Effector CD4-positive, alpha-beta T cell (primary cell): ENCODE results near the gene ATG3.
"Not testable (repeated sequence)": the region's sequence is repeated elsewhere in the genome, so short reads cannot be mapped to it uniquely, and the experiment has no call there.

Source experiments
- DNase-seq: peaks from one replicate; pipeline ENCODE4 v3.0.0-alpha.2; 2020

ATG3 gene

GRCh38 chr3:112560721-112561483, 860 bp downstream of the ATG3 start:
- peak; percentile 59 for DNase-seq

- DNase-seq, result no peak
Measured at GRCh38 chr3:112560307-112560706, 1.5 kb downstream of the ATG3 start.

- DNase-seq, result no peak
Measured at GRCh38 chr3:112557976-112558375, 3.8 kb downstream of the ATG3 start.

- DNase-seq, result no peak
Measured at GRCh38 chr3:112555535-112556170, 6.1 kb downstream of the ATG3 start.

GRCh38 chr3:112550859-112551258, 10.9 kb downstream of the ATG3 start:
- DNase-seq, result no peak

GRCh38 chr3:112546216-112546759, 15.5 kb downstream of the ATG3 start:
- no peak for DNase-seq

GRCh38 chr3:112539825-112540650, 21.7 kb downstream of the ATG3 start:
- DNase-seq, result no peak

GRCh38 chr3:112531358-112531781, 30.4 kb downstream of the ATG3 start:
- DNase-seq, result no peak

- no peak for DNase-seq
Measured at GRCh38 chr3:112530573-112530972, 31.2 kb downstream of the ATG3 start.

- DNase-seq, result not testable (repeated sequence)
Measured at GRCh38 chr3:112524127-112524526, 37.6 kb downstream of the ATG3 start.

- DNase-seq, result peak; percentile 11
Measured at GRCh38 chr3:112519424-112520001, 42.2 kb downstream of the ATG3 start.

GRCh38 chr3:112518970-112519369, 42.8 kb downstream of the ATG3 start:
- not testable (repeated sequence) for DNase-seq

- DNase-seq, result no peak
Measured at GRCh38 chr3:112514527-112515128, 47.1 kb downstream of the ATG3 start.

GRCh38 chr3:112512320-112512719, 49.4 kb downstream of the ATG3 start:
- no peak for DNase-seq

GRCh38 chr3:112508860-112509259, 52.9 kb downstream of the ATG3 start:
- no peak for DNase-seq

GRCh38 chr3:112508261-112508660, 53.5 kb downstream of the ATG3 start:
- DNase-seq, result no peak

- DNase-seq, result no peak
Measured at GRCh38 chr3:112505907-112506306, 55.9 kb downstream of the ATG3 start.

- no peak for DNase-seq
Measured at GRCh38 chr3:112504123-112504522, 57.6 kb downstream of the ATG3 start.

GRCh38 chr3:112503304-112503972, 58.3 kb downstream of the ATG3 start:
- no peak for DNase-seq

- no peak for DNase-seq
Measured at GRCh38 chr3:112500621-112501020, 61.1 kb downstream of the ATG3 start.

- peak; percentile 5 for DNase-seq
Measured at GRCh38 chr3:112498914-112499711, 62.6 kb downstream of the ATG3 start, which contains the start of gene BTLA. Gene BTLA (minus strand): TSS chr3:112499472. CDS start chr3:112499358, 114 bp downstream.
